Measurements from ENCODE around the gene SUMF1.

The SUMF1 gene

GRCh38 chr3:4507024-4507596 lies 40.0 kb upstream of the SUMF1 start:
- no peaks in the 10 kb centered on the region for H3K27me3 ChIP-seq (ENCODE audit: insufficient read depth, low read length)
- peaks cover 31% of the 10 kb centered on the region for H3K4me1 ChIP-seq (ENCODE audit: insufficient read depth, low read length, severe bottlenecking)
- no peaks in the 10 kb centered on the region for H3F3A ChIP-seq (ENCODE audit: insufficient read depth, low read length)
- H3K27ac ChIP-seq (ENCODE audit: low read depth, low read length, poor library complexity, severe bottlenecking), result no peak overlapping the region
- no peak overlapping the region for H3K4me3 ChIP-seq (ENCODE audit: low read depth, low read length, poor library complexity, severe bottlenecking)
- no peak overlapping the region for H3K9ac ChIP-seq (ENCODE audit: low read length)
- H3K4me2 ChIP-seq (ENCODE audit: low read length), result no peak overlapping the region
- H4K20me1 ChIP-seq (ENCODE audit: insufficient read depth, low read length), result no peaks in the 10 kb centered on the region; the same call in 1 of the 2 replicates
- H3K9me3 ChIP-seq (ENCODE audit: low read length), result no peaks in the 10 kb centered on the region
- no peak for TF ChIP-seq CTCF (IDR thresholded peaks at IDR 0.05; ENCODE audit: low read length)
- TF ChIP-seq EZH2 (IDR thresholded peaks at IDR 0.05; ENCODE audit: borderline replicate concordance, low read length), result no peak
- H2AFZ ChIP-seq (ENCODE audit: low read length), result no peak overlapping the region
- no peaks in the 10 kb centered on the region for H3K79me2 ChIP-seq (ENCODE audit: insufficient read depth, low read length)
- no peaks in the 10 kb centered on the region; the same call in 1 of the 2 replicates for H3K36me3 ChIP-seq (ENCODE audit: insufficient read depth, low read length)
- no peaks in the 10 kb centered on the region for H3K9me2 ChIP-seq (ENCODE audit: low read depth, low read length)

- Histone ChIP-seq H3K27me3 (ENCODE audit: insufficient read depth, low read length) (no peaks in the 10 kb centered on the region), H3K79me2 (ENCODE audit: insufficient read depth, low read length) (no peaks in the 10 kb centered on the region), H3K4me1 (ENCODE audit: insufficient read depth, low read length, severe bottlenecking) (peaks cover 31% of the 10 kb centered on the region), H3K4me3 (ENCODE audit: low read depth, low read length, poor library complexity, severe bottlenecking) (no peak overlapping the region), H3F3A (ENCODE audit: insufficient read depth, low read length) (no peaks in the 10 kb centered on the region), H3K9ac (ENCODE audit: low read length) (no peak overlapping the region), H3K27ac (ENCODE audit: low read depth, low read length, poor library complexity, severe bottlenecking) (no peak overlapping the region), H3K36me3 (ENCODE audit: insufficient read depth, low read length) (no peaks in the 10 kb centered on the region; the same call in 1 of the 2 replicates), H2AFZ (ENCODE audit: low read length) (no peak overlapping the region), H3K4me2 (ENCODE audit: low read length) (no peak overlapping the region), H3K9me3 (ENCODE audit: low read length) (no peaks in the 10 kb centered on the region), H4K20me1 (ENCODE audit: insufficient read depth, low read length) (no peaks in the 10 kb centered on the region; the same call in 1 of the 2 replicates), H3K9me2 (ENCODE audit: low read depth, low read length) (no peaks in the 10 kb centered on the region)
- TF ChIP-seq EZH2 (IDR thresholded peaks at IDR 0.05; ENCODE audit: borderline replicate concordance, low read length), result no peak
- TF ChIP-seq CTCF (IDR thresholded peaks at IDR 0.05; ENCODE audit: low read length), result no peak
These were observed 39.5 kb upstream of the SUMF1 start for GRCh38 chr3:4506559-4507023.

- H3K79me2 ChIP-seq (ENCODE audit: insufficient read depth, low read length), result no peaks in the 10 kb centered on the region
These were observed 38.9 kb upstream of the SUMF1 start for GRCh38 chr3:4505688-4506558.

More at GRCh38 chr3:4505688-4506558, 38.9 kb upstream of the SUMF1 start:
- Histone ChIP-seq H2AFZ (ENCODE audit: low read length) (no peak overlapping the region), H3K36me3 (ENCODE audit: insufficient read depth, low read length) (no peaks in the 10 kb centered on the region; the same call in 1 of the 2 replicates), H3K9ac (ENCODE audit: low read length) (no peak overlapping the region), H3K27me3 (ENCODE audit: insufficient read depth, low read length) (no peaks in the 10 kb centered on the region), H3F3A (ENCODE audit: insufficient read depth, low read length) (no peaks in the 10 kb centered on the region), H3K4me3 (ENCODE audit: low read depth, low read length, poor library complexity, severe bottlenecking) (no peak overlapping the region), H3K9me2 (ENCODE audit: low read depth, low read length) (no peaks in the 10 kb centered on the region), H3K4me2 (ENCODE audit: low read length) (no peak overlapping the region), H3K4me1 (ENCODE audit: insufficient read depth, low read length, severe bottlenecking) (peaks cover 31% of the 10 kb centered on the region), H3K9me3 (ENCODE audit: low read length) (no peaks in the 10 kb centered on the region), H4K20me1 (ENCODE audit: insufficient read depth, low read length) (no peaks in the 10 kb centered on the region; the same call in 1 of the 2 replicates), H3K27ac (ENCODE audit: low read depth, low read length, poor library complexity, severe bottlenecking) (no peak overlapping the region)
- TF ChIP-seq EZH2 (IDR thresholded peaks at IDR 0.05; ENCODE audit: borderline replicate concordance, low read length), result no peak
- no peak for TF ChIP-seq CTCF (IDR thresholded peaks at IDR 0.05; ENCODE audit: low read length)

All from OCI-LY1 (cell line).